ENCODE measurements around the gene COMTD1. TPM values are rescaled to one million over a fixed set of nuclear protein-coding genes. Genes with fewer than 3 reads are reported as not detected.

COMTD1 gene
- total and polyA plus RNA-seq, 2 of the 13 experiments (the other 11 are each of a cell fraction or from before 2014, with no cell fraction given) = 11.8 to 18.4 TPM

DNA sequence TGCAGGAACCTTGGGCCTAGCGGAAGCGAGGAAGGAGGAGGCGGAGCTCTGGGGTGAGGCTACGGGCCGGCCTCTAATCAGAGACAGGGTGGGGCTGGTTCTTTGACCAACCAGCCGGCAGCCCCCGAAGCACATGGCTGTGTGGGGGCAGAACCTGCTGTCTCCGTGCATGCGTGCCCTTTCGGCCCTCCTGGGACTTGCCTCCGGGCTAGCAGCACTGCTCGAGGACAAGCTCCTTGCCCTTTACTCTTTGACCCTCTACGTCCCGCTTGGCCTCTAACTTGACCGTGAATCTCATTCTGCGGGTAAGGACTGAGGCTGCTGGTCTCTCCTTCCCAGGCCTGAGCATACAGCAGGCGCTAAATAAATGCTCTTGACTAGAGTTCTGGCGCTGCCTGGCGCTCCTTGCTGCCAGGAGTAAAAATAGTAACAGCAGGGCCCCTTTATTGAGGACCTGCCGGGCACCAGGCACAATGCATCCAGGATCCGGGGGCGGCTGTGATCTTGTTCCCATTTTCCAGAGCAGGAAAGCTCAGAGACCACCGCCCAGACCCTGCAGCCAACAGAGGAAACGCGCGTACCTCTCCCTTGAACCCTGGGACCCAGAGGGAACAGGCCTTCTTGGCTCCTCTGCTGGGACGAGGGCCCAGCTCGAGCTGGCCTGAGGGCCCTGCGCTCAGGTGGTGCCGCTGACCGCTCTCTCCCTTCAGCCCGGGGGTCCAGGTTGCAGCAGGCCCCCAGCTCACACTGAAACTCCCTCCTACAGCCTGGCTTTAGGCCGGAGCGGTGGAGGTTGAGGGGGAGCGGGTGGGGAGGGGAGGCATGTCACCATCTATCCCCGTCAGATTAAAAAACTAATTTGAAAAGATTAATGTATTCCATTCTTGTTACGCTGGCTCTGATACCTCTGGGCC, 2.7 kb upstream of the COMTD1 start:
- DNase-seq (ENCODE audit: low spot score) (no peak), FAIRE-seq (no peak), ATAC-seq (no peak)
- WGBS (ENCODE audit: low lambda C conversion rate) = 69% methylated on average over 17 of the region's 37 CpGs
- H2AFZ ChIP-seq (ENCODE audit: low read length) = no peak overlapping the region
- no TSS peak for BruUV-seq (replicated peaks)
- intact Hi-C loops (cut with micrococcal nuclease; ENCODE audit: unreplicated experiment) = no loop called here
- peaks cover 61% of the 10 kb centered on the region for H3K4me1 ChIP-seq (ENCODE audit: insufficient read depth, low read length)
- ChIA-PET POLR2A (interaction anchor here (0.9 to 1.3 kb wide), 3 partner anchors 51 to 163 kb away, joined by 3 to 4 read pairs (median 4); partner anchors contain the start of genes SAMD8 and ZNF503), CTCF (ENCODE audit: low intra/inter-chr PET ratio, low total read pairs) (no interaction called here)
- peaks cover 0 to 1% of the 10 kb centered on the region in 2 experiments; a peak in 1 of 5 replicates for H3K27me3 ChIP-seq (ENCODE audit: control insufficient read depth in 1 of 2, insufficient read depth in 2 of 2, low read length in 2 of 2)
- H3K9me3 ChIP-seq (ENCODE audit: low read length) = no peaks in the 10 kb centered on the region
- peak overlapping the region; percentile 50 for H3K4me2 ChIP-seq (ENCODE audit: low read depth, low read length)
- H4K20me1 ChIP-seq (ENCODE audit: insufficient read depth, low read length) = no peaks in the 10 kb centered on the region
- in situ Hi-C loops (cut with HindIII; ENCODE audit: extremely low pct_ligation_motif_present, low pct_unique_long_range_greater_than_20kb) = loop anchor here (10.0 kb wide), 1 partner anchor 994 kb away; no protein-coding TSS in a partner anchor
- H3K79me2 ChIP-seq (ENCODE audit: insufficient read depth, low read length) = peaks cover 2% of the 10 kb centered on the region
- peak overlapping the region in 2 of 3 experiments; percentile 2 to 31; a peak in 1 of 6 replicates for H3K4me3 ChIP-seq (replicated peaks in 1 of 3; ENCODE audit: insufficient read depth in 1 of 3, low read depth in 2 of 3, low read length in 3 of 3)
- H3K9ac ChIP-seq (ENCODE audit: insufficient read depth, low read depth, low read length) = no peak overlapping the region
- no peak overlapping the region for H3K27ac ChIP-seq (ENCODE audit: extremely low read length, insufficient read depth, low read length)
- 0 out of 5 replicates have a peak, but pooled peaks cover 0 to under 1% of the 10 kb centered on the region in 2 experiments for H3K36me3 ChIP-seq (replicated peaks in 1 of 2; ENCODE audit: control insufficient read depth in 1 of 2, insufficient read depth in 2 of 2, low read length in 2 of 2)
- TF ChIP-seq ZNF580 (CRISPR knock-in tag; IDR thresholded peaks at IDR 0.05; ENCODE audit: borderline replicate concordance, low read depth) = 0 out of 2 replicates have a peak, but pooled peaks have one; percentile 16
- no peak for TF ChIP-seq TBX2 (CRISPR knock-in tag; IDR thresholded peaks at IDR 0.05; ENCODE audit: borderline replicate concordance)
- TF ChIP-seq ZNF792 (CRISPR knock-in tag; IDR thresholded peaks at IDR 0.05) = 0 out of 2 replicates have a peak, but pooled peaks have one; percentile 40
- TF ChIP-seq RARA (CRISPR knock-in tag; IDR thresholded peaks at IDR 0.05) = peak; percentile 34; the same call in 1 of the 2 replicates
- 0 out of 2 replicates have a peak, but pooled peaks have one; percentile 29 for TF ChIP-seq ZNF331 (CRISPR knock-in tag; IDR thresholded peaks at IDR 0.05)
- TF ChIP-seq ZNF687 (CRISPR knock-in tag; IDR thresholded peaks at IDR 0.05) = peak; percentile 90
- peak; percentile 45 for TF ChIP-seq GABPB1 (CRISPR knock-in tag; IDR thresholded peaks at IDR 0.05)
- TF ChIP-seq ZNF280B (CRISPR knock-in tag; IDR thresholded peaks at IDR 0.05; ENCODE audit: borderline replicate concordance) = 0 out of 2 replicates have a peak, but pooled peaks have one; percentile 38
- TF ChIP-seq, protein P1, sequence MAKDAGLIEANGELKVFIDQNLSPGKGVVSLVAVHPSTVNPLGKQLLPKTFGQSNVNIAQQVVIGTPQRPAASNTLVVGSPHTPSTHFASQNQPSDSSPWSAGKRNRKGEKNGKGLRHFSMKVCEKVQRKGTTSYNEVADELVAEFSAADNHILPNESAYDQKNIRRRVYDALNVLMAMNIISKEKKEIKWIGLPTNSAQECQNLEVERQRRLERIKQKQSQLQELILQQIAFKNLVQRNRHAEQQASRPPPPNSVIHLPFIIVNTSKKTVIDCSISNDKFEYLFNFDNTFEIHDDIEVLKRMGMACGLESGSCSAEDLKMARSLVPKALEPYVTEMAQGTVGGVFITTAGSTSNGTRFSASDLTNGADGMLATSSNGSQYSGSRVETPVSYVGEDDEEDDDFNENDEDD (CRISPR knock-in tag; IDR thresholded peaks at IDR 0.05; ENCODE audit: borderline replicate concordance) = peak; percentile 81; the same call in 1 of the 2 replicates
- no peak for TF ChIP-seq RARG (CRISPR knock-in tag; IDR thresholded peaks at IDR 0.05; ENCODE audit: low read depth)
- TF ChIP-seq NFYB (CRISPR knock-in tag; IDR thresholded peaks at IDR 0.05) = 0 out of 2 replicates have a peak, but pooled peaks have one; percentile 33
- TF ChIP-seq ZNF235 (CRISPR knock-in tag; IDR thresholded peaks at IDR 0.05; ENCODE audit: borderline replicate concordance) = no peak
